GM13977 (cell line): ENCODE results near the gene DCC.

Source experiments
- DNase-seq: peaks from one replicate; pipeline ENCODE4 v3.0.0; 2012; ENCODE audit warnings: low spot score
- CTCF ChIP-seq: IDR thresholded peaks from 2 replicates; pipeline ENCODE4 v1.5.1; 2012; ENCODE audit warnings: mild to moderate bottlenecking, control low read depth; ENCODE audit not compliant: insufficient read depth; ENCODE audit errors: extremely low read depth, missing control alignments
- in situ Hi-C: fragments of 300-500 bp; cut with MboI; formaldehyde crosslinking; loops from one replicate; pipeline ENCODE4 v1.12.0; 2022; ENCODE audit warnings: low sequenced_read_pairs, low pct_unique_long_range_greater_than_20kb, mixed read lengths, inconsistent platforms; ENCODE audit not compliant: unreplicated experiment

Gene DCC

GRCh38 chr18:53382870-53383269 lies 1042.9 kb downstream of the DCC start:
- in situ Hi-C loops: no loop called here
- TF ChIP-seq CTCF: no peak
- no peak for DNase-seq

GRCh38 chr18:53385889-53386288 lies 1045.9 kb downstream of the DCC start:
- DNase-seq: no peak
- no peak for TF ChIP-seq CTCF
- in situ Hi-C loops: no loop called here

GRCh38 chr18:53387581-53387980 lies 1047.6 kb downstream of the DCC start:
- no peak for TF ChIP-seq CTCF
- no peak for DNase-seq
- in situ Hi-C loops: no loop called here

DNA sequence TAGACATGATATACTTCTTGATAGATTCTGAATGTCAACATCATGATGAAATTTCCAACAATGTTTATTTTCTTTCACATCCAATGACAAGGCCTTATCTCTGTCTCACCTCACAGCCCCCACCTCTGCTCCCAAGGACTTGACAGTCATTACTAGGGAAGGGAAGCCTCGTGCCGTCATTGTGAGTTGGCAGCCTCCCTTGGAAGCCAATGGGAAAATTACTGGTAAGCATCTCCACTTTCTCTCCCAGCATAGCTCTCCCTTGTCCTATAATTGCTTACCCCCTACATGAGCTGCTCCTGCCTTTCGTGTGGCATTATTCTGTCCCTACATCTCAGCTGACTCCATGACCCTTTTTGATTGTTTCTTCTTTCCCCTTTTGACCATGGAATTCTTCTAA lies 1062.7 kb downstream of the DCC start:
- in situ Hi-C loops: no loop called here
- TF ChIP-seq CTCF: no peak
- no peak for DNase-seq

- in situ Hi-C loops: no loop called here
- no peak for TF ChIP-seq CTCF
- DNase-seq: no peak
These were observed 1068.3 kb downstream of the DCC start for GRCh38 chr18:53408271-53408670.

- in situ Hi-C loops: no loop called here
- no peak for TF ChIP-seq CTCF
- DNase-seq: no peak
These were observed 1071.5 kb downstream of the DCC start for GRCh38 chr18:53411511-53411910.

- in situ Hi-C loops: no loop called here
- DNase-seq: no peak
- TF ChIP-seq CTCF: no peak
These were observed 1077.0 kb downstream of the DCC start for GRCh38 chr18:53417003-53417402.
